HG03025 (cell line): ENCODE data around the gene KRTAP10-8.
"Not testable (repeated sequence)": the region's sequence is repeated elsewhere in the genome, so short reads cannot be mapped to it uniquely, and the experiment has no call there.

Experiments
- ATAC-seq: cut with Tn5 transposase; IDR thresholded peaks from one replicate; pipeline ENCODE4 v1.9.1; 2021; ENCODE audit warnings: mild to moderate bottlenecking, moderate library complexity; ENCODE audit not compliant: unreplicated experiment, low FRiP score

The KRTAP10-8 gene

DNA sequence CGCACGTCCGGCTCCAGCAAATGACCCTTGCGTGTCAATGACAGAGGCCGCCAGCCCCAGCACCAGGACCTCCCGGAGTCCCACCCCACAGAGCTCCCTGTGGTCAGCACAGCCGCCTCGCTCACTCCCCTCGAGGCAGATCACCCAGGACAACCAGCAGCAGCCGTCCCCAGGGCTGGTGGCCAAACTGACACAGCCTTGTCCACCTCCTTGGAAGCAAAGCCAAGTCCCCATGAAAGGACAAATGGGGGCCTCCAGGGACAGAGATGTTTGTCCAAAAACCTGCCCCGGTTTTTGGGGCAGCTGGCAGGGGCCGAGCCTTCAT is 27.4 kb downstream of the KRTAP10-8 start:
- ATAC-seq = no peak

DNA sequence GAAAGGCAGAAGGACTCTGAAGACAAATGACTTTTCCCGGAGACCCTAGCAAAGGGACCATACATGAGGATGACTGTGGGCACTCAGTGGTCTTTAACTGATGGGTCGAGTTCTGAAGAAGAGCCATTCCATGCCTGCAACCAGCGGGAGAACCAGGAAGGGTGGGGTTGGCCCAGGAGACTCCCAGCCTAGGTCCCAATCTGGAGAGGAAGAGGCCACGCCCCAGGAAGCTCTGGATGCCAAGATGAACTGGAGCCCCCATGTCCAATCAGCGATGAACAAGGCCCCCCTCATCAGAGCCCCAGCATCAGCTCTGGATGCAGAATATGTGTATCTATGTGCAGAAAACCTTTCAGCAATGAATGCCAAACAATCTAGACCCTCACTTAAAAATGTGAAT is 28.9 kb downstream of the KRTAP10-8 start:
- ATAC-seq = no peak

- no peak for ATAC-seq
Measured at GRCh38 chr21:44643741-44644310, 31.9 kb downstream of the KRTAP10-8 start.

DNA sequence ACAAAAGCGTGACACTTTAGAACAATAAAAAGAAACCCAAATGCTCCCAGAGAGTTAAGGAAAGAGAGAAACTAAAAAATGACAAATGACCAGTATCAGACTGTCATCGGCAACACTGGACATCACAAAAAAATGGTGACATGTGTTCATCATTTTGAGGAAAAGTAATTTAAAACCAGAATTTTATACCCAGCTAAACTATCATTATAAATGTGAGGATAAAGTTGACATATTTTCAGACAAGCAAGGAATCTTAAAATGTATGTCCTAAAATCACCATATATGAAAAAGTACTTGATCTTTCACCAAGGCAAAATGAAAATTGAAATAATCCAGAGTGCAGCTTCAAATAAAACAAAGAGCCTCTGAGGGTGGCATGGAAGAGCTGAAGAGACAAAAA is 33.0 kb downstream of the KRTAP10-8 start:
- no peak for ATAC-seq

DNA sequence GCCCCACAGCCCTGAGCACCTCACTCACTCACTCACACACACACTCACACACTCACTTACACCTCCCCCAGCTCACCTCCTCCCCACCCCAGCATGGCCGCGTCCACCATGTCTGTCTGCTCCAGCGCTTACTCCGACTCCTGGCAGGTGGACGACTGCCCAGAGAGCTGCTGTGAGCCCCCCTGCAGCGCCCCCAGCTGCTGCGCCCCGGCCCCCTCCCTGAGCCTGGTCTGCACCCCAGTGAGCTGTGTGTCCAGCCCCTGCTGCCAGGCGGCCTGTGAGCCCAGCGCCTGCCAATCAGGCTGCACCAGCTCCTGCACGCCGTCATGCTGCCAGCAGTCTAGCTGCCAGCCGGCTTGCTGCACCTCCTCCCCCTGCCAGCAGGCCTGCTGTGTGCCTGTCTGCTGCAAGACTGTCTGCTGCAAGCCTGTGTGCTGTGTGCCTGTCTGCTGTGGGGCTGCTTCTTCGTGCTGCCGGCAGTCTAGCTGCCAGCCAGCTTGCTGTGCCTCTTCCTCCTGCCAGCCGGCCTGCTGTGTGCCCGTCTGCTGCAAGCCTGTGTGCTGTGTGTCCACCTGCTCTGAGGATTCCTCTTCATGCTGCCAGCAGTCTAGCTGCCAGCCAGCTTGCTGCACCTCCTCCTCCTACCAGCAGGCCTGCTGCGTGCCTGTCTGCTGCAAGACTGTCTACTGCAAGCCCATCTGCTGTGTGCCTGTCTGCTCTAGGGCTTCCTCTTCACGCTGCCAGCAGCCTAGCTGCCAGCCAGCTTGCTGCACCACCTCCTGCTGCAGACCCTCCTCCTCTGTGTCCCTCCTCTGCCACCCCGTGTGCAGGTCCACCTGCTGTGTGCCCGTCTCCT is 34.7 kb downstream of the KRTAP10-8 start, which contains the start of gene KRTAP10-11:
TSS of gene KRTAP10-11 (plus strand) at position 49 of the 856 bp plus-strand sequence. CDS start at position 94, 45 bp downstream.
- ATAC-seq = not testable (repeated sequence)

GRCh38 chr21:44647222-44647552 is 35.3 kb downstream of the KRTAP10-8 start:
- ATAC-seq = no peak

DNA sequence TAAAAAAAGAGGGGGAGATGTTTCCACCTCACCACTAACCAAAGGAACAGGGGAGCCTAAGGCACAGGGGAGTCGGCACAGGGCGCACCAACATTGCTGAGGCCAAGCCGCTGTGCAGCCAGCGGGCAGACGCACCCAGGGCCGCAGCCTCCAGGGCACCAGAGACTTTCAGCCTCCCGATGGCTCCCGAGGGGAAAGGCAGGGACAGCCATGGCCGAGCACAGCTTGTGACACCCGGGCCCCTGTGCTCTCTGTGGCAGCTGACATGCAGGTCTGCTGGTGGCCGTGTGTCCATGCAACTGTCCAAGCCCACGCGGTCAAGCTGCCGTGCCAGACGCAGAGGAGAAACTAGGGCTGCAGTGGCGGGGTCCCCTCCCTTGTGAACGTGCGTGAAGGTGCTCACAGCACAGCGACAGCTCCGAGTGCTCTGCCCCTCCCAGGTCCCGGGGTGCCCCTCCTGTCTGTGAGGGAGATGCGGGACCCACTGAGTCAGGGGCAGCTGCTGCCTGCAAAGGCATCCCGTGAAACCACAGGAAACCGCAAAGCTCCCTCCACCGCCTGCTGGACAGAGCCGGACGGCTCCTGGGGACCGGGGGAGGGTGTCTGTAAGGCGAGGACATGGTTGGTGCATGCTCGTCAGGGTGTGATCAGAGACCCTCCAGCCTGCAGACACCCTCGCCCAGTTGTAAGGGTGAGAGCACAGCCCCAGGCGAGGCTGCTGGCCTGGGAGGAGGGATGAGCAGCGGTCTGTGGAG is 36.9 kb downstream of the KRTAP10-8 start:
- no peak for ATAC-seq

GRCh38 chr21:44649521-44650100 is 37.7 kb downstream of the KRTAP10-8 start:
- no peak for ATAC-seq

DNA sequence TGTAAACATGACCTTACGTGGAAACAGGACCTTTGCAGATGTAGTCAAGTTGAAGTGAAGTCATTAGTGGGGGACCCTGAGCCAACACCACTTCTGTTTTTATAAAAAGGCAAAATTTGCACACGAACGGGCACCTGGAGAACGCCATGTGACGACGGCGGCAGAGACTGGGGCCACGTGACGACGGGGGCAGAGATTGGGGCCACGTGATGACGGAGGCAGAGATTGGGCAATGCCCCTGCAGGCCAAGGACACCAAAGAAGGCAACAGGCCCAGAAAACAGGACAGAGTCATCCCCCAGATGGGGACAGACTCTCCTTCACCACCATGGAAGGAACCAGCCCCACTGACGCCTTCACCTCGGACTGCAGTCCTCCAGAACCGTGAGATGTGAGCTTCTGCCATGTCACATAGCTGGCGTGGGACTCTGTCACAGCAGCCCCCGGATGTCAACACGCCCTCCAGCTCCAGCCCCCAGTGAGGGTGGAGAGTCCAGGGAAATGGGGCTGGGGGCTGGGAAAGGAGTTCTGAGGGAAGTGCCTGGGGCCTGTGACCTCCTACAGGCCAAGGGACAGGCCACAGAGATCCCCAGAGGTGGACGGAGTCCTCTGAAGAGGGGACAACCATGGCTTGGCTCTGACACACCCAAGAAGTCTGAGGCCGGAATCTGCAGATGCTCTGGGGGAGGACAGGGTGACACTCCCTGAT is 38.5 kb downstream of the KRTAP10-8 start:
- ATAC-seq = no peak

- ATAC-seq = no peak
Measured at GRCh38 chr21:44650973-44651675, 39.2 kb downstream of the KRTAP10-8 start.

DNA sequence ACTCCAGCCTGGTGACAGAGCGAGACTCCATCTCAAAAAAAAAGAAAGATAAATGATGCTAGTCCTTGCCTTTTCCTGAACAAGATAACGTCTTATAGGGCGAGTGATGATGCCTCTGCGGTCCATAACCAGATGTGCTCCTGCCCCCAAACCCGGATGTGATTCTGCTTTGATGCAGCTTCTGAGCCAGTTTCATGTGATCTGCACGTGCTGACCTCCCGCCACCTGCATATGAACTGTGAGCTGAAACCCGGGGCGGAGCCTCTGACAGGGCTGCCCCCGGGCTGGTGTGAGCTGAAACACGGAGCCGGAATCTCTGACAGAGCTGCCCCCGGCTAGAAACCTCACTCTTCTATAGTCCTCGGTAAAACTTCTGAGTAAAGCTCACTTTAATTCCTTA is 41.2 kb downstream of the KRTAP10-8 start:
- ATAC-seq = no peak

DNA sequence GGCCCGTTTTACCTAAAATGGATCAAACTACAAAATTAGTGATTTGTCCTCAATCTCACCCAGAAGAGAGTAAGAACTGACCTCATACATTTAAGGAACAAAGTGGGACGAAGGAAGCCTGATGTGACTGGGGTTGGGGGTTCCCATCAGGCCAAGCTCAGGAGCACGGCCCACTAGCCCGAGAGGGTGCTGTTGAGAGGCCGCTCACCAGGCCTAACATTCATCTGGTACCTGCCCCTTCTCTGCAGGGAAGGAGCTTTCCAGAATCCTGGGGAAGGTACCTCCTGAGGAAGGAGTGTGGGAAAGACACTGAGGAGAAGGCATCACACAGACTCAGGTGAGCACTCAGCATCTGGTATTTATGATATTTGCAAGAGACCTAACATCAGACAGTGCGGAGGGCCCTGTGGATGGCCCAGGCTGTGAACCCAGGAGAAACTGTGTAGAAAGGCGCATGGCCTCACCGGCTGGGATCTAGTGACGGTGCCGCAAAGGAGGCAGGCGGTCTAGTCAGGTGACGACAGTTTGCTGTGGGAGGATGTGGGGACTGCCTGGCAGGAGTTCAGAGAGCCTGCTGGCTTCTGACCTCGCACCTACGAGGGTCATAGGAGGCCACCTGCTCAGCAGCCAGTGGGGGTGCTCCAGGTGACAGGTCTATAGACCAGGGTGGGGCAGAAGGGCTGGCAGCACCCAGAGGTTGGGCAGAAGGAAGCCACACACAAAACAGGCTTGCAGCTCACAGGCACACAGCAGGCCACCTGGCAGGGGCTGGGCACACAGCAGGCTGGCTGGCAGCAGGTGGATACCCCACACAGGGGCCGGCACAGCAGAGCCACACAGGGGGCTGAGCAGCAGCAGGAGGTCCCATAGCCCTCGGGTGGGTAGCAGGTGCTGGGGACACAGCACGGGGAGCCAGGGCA is 42.0 kb downstream of the KRTAP10-8 start:
- ATAC-seq = no peak

- ATAC-seq = no peak
Measured at GRCh38 chr21:44654576-44655175, 42.8 kb downstream of the KRTAP10-8 start, which contains the start of gene KRTAP12-4. Gene KRTAP12-4 (minus strand): TSS chr21:44654659. CDS start chr21:44654614, 45 bp downstream.

DNA sequence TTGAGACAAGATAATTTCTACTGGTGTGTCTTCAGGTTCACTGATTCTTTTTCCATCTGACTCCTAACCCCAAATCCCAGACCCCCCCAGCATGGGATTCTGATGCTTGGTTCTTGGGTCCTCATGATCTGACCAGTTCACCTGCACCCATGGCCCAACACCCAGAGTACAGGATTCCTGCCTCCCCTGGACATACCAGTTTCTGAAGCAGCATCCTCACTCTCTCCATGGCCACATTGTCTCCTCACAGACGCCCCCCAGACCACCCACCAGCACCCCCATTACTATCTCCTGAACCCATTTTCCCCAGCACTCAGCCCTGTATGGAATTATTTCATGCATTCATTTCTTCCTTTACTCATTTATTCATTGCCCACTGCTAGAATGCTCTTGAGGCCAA is 45.0 kb downstream of the KRTAP10-8 start:
- no peak for ATAC-seq

DNA sequence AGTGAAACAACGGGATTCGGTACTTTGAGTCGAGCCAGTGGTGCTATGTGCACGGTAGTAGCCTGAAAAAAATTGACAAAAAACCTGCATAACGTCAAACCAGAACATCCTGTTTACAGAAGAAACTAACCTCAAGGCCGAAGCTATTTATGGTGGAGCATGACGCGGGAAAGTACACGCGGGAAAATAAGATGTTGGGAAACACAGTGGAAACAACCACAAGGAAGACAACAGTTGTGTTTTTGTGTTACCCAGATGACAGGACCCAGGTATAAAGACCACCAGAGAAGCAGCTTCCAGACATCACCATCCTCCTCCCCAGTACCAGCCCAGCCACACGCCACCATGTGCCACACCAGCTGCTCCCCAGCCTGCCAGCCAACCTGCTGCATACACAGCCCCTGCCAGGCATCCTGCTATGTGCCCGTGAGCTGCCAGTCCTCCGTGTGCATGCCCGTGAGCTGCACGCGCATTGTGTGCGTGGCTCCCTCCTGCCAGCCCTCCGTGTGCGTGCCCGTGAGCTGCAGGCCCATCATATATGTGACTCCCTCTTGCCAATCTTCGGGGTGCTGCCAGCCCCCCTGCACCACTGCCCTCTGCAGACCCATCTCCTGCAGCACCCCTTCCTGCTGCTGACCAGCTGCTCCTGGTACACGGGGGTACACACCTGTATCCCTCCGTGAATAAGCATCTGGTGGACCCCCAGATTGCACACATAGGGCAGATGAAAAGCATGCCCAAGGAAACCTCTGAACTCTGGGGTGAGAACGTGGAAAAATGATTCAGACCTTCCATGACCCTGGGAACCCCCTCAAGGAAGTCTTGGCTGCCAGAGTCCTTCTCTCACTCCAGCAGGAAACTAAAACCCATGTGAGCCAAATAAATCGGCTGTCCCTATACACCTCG is 46.0 kb downstream of the KRTAP10-8 start, which contains the start of gene KRTAP12-3:
TSS of gene KRTAP12-3 (plus strand) at position 298 of the 906 bp plus-strand sequence. CDS start at position 346, 48 bp downstream.
- no peak for ATAC-seq

DNA sequence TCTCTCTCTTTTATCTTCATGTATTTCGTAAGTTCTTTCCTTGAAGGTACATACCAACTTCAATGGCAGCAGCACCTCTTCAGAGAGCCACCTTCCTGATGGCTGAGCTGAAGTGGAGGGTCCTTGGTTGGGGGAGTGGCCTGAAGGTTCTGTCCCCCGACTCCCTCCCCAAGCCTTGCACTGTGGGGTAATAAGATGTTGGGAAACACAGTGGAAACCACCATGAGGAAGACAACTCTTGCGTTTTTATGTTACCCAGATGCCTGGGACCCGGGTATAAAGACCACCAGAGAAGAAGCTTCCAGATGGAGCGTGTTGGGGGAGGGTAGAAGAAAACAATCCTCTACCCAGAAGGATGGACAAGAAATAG is 46.6 kb downstream of the KRTAP10-8 start:
- ATAC-seq = no peak

DNA sequence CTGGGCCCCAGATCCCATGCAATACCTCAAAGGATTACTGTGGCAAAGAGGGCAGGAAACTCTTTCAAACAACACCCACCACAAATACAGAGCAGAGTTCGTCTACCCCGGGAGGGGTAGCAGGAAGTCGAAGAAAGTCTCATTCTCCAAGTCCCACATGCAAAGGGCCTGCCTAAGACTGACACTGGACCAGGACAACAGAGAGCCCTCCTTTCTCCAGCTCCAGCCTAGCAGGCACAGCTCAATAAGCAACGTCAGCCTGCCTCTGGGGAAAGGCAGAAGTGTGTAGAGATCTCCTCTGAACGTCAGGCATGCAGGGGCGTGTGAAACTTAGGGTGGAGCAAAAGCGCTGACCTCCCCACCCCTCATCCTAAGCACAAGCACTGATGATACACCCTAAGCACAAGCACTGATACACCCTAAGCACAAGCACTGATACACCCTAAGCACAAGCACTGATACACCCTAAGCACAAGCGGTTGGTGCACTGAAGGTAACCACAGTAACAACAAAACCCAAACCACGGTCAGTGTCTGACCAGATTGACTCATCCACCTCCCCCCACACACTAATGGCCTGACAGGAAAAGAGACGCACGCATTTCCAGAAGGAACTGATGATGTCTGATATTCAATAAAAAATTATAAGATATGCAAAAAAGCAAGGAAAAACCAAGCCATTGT is 47.2 kb downstream of the KRTAP10-8 start:
- ATAC-seq = no peak
